Mesenchymal stem cell (in vitro differentiated cells and primary cell): ENCODE data around the gene PANX3.

Source experiments
- DNase-seq: peaks from one replicate; pipeline ENCODE4 v3.0.0-alpha.2; 2013
- H2AFZ ChIP-seq: one replicate; pipeline ENCODE4 v1.6.1; 2013; ENCODE audit warnings: low read depth, mild to moderate bottlenecking, control low read depth, inconsistent platforms, low read length, moderate library complexity
- H2AK5ac ChIP-seq: 2 replicates; pipeline ENCODE4 v1.6.1; 2013; ENCODE audit warnings: low read length, moderate library complexity, mild to moderate bottlenecking, inconsistent platforms; ENCODE audit not compliant: severe bottlenecking
- H2BK120ac ChIP-seq: one replicate; pipeline ENCODE4 v1.6.1; 2013; ENCODE audit warnings: low read depth, mild to moderate bottlenecking, inconsistent platforms, low read length, moderate library complexity
- H2BK12ac ChIP-seq, 2 experiments: one replicate each; pipeline ENCODE4 v1.6.1; 2013; ENCODE audit warnings: inconsistent platforms in 2 of 2, low read length in 2 of 2, mild to moderate bottlenecking in 2 of 2, moderate library complexity in 2 of 2, control low read depth in 1 of 2
- H2BK15ac ChIP-seq: one replicate; pipeline ENCODE4 v1.6.1; 2013; ENCODE audit warnings: mild to moderate bottlenecking, low read depth, inconsistent platforms; ENCODE audit not compliant: poor library complexity, severe bottlenecking
- H2BK5ac ChIP-seq: 2 replicates; pipeline ENCODE4 v1.6.1; 2013; ENCODE audit warnings: low read depth, mild to moderate bottlenecking, low read length, control low read depth, inconsistent platforms; ENCODE audit not compliant: poor library complexity, severe bottlenecking
- H3K14ac ChIP-seq, 2 experiments: one replicate each; pipeline ENCODE4 v1.6.1; 2013; ENCODE audit warnings: inconsistent platforms in 2 of 2, low read length in 2 of 2, control low read depth in 1 of 2, mild to moderate bottlenecking in 1 of 2, moderate library complexity in 1 of 2
- H3K18ac ChIP-seq, 2 experiments: one replicate each; pipeline ENCODE4 v1.6.1; 2013; ENCODE audit warnings: inconsistent platforms in 2 of 2, low read length in 2 of 2, control low read depth in 1 of 2, low read depth in 1 of 2, mild to moderate bottlenecking in 1 of 2
- H3K23ac ChIP-seq, 2 experiments: one replicate each; pipeline ENCODE4 v1.6.1; 2013; ENCODE audit warnings: inconsistent platforms in 2 of 2, low read length in 2 of 2, mild to moderate bottlenecking in 2 of 2, moderate library complexity in 2 of 2, control low read depth in 1 of 2
- H3K27ac ChIP-seq: 2 replicates; pipeline ENCODE4 v1.5.1; 2013; ENCODE audit warnings: mild to moderate bottlenecking, moderate library complexity, low read length, control low read depth, inconsistent platforms; ENCODE audit not compliant: poor library complexity, severe bottlenecking
- H3K27me3 ChIP-seq, 2 experiments: 2 replicates each; pipeline versions ENCODE4 v1.6.1 to v1.7.0; 2013; ENCODE audit warnings: low read length in 2 of 2, mild to moderate bottlenecking in 2 of 2, moderate library complexity in 2 of 2, control low read depth in 1 of 2, inconsistent platforms in 1 of 2; ENCODE audit not compliant: control insufficient read depth in 1 of 2, insufficient read depth in 1 of 2
- H3K36me3 ChIP-seq, 2 experiments: 2 replicates each; pipeline versions ENCODE4 v1.6.1 to v1.7.0; 2013; ENCODE audit warnings: low read length in 2 of 2, control low read depth in 1 of 2, inconsistent platforms in 1 of 2, low read depth in 1 of 2, mild to moderate bottlenecking in 1 of 2; ENCODE audit not compliant: insufficient read depth in 2 of 2, control insufficient read depth in 1 of 2
- H3K4ac ChIP-seq, 2 experiments: one replicate each; pipeline ENCODE4 v1.6.1; 2013; ENCODE audit warnings: inconsistent platforms in 2 of 2, low read length in 2 of 2, mild to moderate bottlenecking in 2 of 2, moderate library complexity in 2 of 2, control low read depth in 1 of 2, low read depth in 1 of 2
- H3K4me1 ChIP-seq: 2 replicates; pipeline ENCODE4 v1.6.1; 2013; ENCODE audit warnings: low read depth, low read length, control low read depth; ENCODE audit not compliant: control insufficient read depth, insufficient read depth
- H3K4me2 ChIP-seq: 2 replicates; pipeline ENCODE4 v1.6.1; 2013; ENCODE audit warnings: low read length, mild to moderate bottlenecking, inconsistent platforms; ENCODE audit not compliant: poor library complexity, severe bottlenecking
- H3K4me3 ChIP-seq, 2 experiments: 2 replicates each; pipeline versions ENCODE4 v1.5.1 to v1.7.0; 2013; ENCODE audit warnings: low read length in 2 of 2, mild to moderate bottlenecking in 2 of 2, control low read depth in 1 of 2, low read depth in 1 of 2; ENCODE audit not compliant: insufficient read depth in 1 of 2
- H3K79me1 ChIP-seq: replicated peaks from 2 replicates; pipeline ENCODE4 v1.6.1; 2013; ENCODE audit warnings: mild to moderate bottlenecking, control low read depth, low read length, inconsistent platforms; ENCODE audit not compliant: poor library complexity, severe bottlenecking
- H3K9ac ChIP-seq: 2 replicates; pipeline ENCODE4 v1.7.0; 2013; ENCODE audit warnings: mild to moderate bottlenecking, low read length, moderate library complexity
- H3K9me3 ChIP-seq: 2 replicates; pipeline ENCODE4 v1.7.0; 2013; ENCODE audit warnings: mild to moderate bottlenecking, low read length; ENCODE audit not compliant: control insufficient read depth
- H4K8ac ChIP-seq: one replicate; pipeline ENCODE4 v1.6.1; 2013; ENCODE audit warnings: inconsistent platforms, mild to moderate bottlenecking, low read length, moderate library complexity
- H4K91ac ChIP-seq: one replicate; pipeline ENCODE4 v1.6.1; 2013; ENCODE audit warnings: mild to moderate bottlenecking, low read length, inconsistent platforms
- WGBS: methylation state at CpG from one replicate; pipeline ENCODE4 v1.1.7; 2013; ENCODE audit warnings: mixed read lengths; 5-methylcytosine and 5-hydroxymethylcytosine counted together

Gene PANX3

GRCh38 chr11:124657904-124658303 lies 46.7 kb downstream of the PANX3 start:
- H3K14ac ChIP-seq: no peak overlapping the region
- H2BK120ac ChIP-seq: no peak overlapping the region
- H2BK5ac ChIP-seq: no peak overlapping the region
- no peak overlapping the region for H3K4me3 ChIP-seq
- H2AK5ac ChIP-seq: no peak overlapping the region
- no peak overlapping the region for H2BK15ac ChIP-seq
- no peak overlapping the region for H3K4me2 ChIP-seq
- 48% methylated on average over 3 of the region's 5 CpGs for WGBS
- peaks cover 0 to 8% of the 10 kb centered on the region in 2 experiments for H3K36me3 ChIP-seq
- H3K4ac ChIP-seq: no peak overlapping the region
- no peak overlapping the region for H3K9ac ChIP-seq
- no peak overlapping the region for H2BK12ac ChIP-seq
- H3K23ac ChIP-seq: no peak overlapping the region
- H3K9me3 ChIP-seq: no peaks in the 10 kb centered on the region
- DNase-seq: no peak
- no peak overlapping the region for H3K18ac ChIP-seq
- no peak overlapping the region for H4K91ac ChIP-seq
- H3K27ac ChIP-seq: no peak overlapping the region
- H3K4me1 ChIP-seq: peaks cover 4% of the 10 kb centered on the region
- H2AFZ ChIP-seq: no peak overlapping the region
- peaks cover 0 to 14% of the 10 kb centered on the region in 2 experiments for H3K27me3 ChIP-seq
- H4K8ac ChIP-seq: no peak overlapping the region
- no peaks in the 10 kb centered on the region for H3K79me1 ChIP-seq

GRCh38 chr11:124658501-124658900 lies 47.3 kb downstream of the PANX3 start:
- peaks cover 4% of the 10 kb centered on the region for H3K4me1 ChIP-seq
- 96% methylated on average over 2 of the region's 3 CpGs for WGBS

GRCh38 chr11:124658986-124659385 lies 47.8 kb downstream of the PANX3 start:
- WGBS: 88% methylated on average over 1 of the region's 1 CpG
- Histone ChIP-seq H3K23ac (no peak overlapping the region), H2BK120ac (no peak overlapping the region), H3K27ac (no peak overlapping the region), H3K36me3 (peaks cover 0 to 5% of the 10 kb centered on the region in 2 experiments), H2BK12ac (no peak overlapping the region), H2BK15ac (no peak overlapping the region), H3K9me3 (no peaks in the 10 kb centered on the region), H3K4me3 (no peak overlapping the region), H3K79me1 (no peaks in the 10 kb centered on the region), H2BK5ac (no peak overlapping the region), H3K18ac (no peak overlapping the region), H2AFZ (no peak overlapping the region), H3K4me1 (peaks cover 4% of the 10 kb centered on the region), H4K8ac (no peak overlapping the region), H3K27me3 (peaks cover 0 to 14% of the 10 kb centered on the region in 2 experiments), H3K14ac (no peak overlapping the region), H3K4me2 (no peak overlapping the region), H3K9ac (no peak overlapping the region), H4K91ac (no peak overlapping the region), H2AK5ac (no peak overlapping the region), H3K4ac (no peak overlapping the region)
- no peak for DNase-seq

More at GRCh38 chr11:124658501-124658900, 47.3 kb downstream of the PANX3 start:
- H2AFZ ChIP-seq: no peak overlapping the region
- H3K23ac ChIP-seq: no peak overlapping the region
- H3K27ac ChIP-seq: no peak overlapping the region
- no peak overlapping the region for H2BK12ac ChIP-seq
- no peak overlapping the region for H3K18ac ChIP-seq
- peaks cover 0 to 5% of the 10 kb centered on the region in 2 experiments for H3K36me3 ChIP-seq
- H3K9me3 ChIP-seq: no peaks in the 10 kb centered on the region
- H2BK5ac ChIP-seq: no peak overlapping the region
- H3K27me3 ChIP-seq: peaks cover 0 to 14% of the 10 kb centered on the region in 2 experiments
- H2BK120ac ChIP-seq: no peak overlapping the region
- no peak overlapping the region for H3K4me2 ChIP-seq
- no peak overlapping the region for H3K4ac ChIP-seq
- no peak overlapping the region for H3K4me3 ChIP-seq
- no peak overlapping the region for H3K14ac ChIP-seq
- H3K79me1 ChIP-seq: no peaks in the 10 kb centered on the region
- no peak overlapping the region for H4K8ac ChIP-seq
- DNase-seq: no peak
- no peak overlapping the region for H2BK15ac ChIP-seq
- H3K9ac ChIP-seq: no peak overlapping the region
- no peak overlapping the region for H4K91ac ChIP-seq
- H2AK5ac ChIP-seq: no peak overlapping the region

- H3K14ac ChIP-seq: no peak overlapping the region
- H4K91ac ChIP-seq: no peak overlapping the region
- no peak overlapping the region for H2AFZ ChIP-seq
- no peak overlapping the region for H3K4ac ChIP-seq
- H2BK15ac ChIP-seq: no peak overlapping the region
- H3K79me1 ChIP-seq: no peaks in the 10 kb centered on the region
- peaks cover 0 to 8% of the 10 kb centered on the region in 2 experiments for H3K36me3 ChIP-seq
- H2BK120ac ChIP-seq: no peak overlapping the region
- no peak overlapping the region for H2BK12ac ChIP-seq
- H3K23ac ChIP-seq: no peak overlapping the region
- H3K9me3 ChIP-seq: no peaks in the 10 kb centered on the region
- no peak overlapping the region for H3K18ac ChIP-seq
- H3K4me3 ChIP-seq: no peak overlapping the region
- H3K4me2 ChIP-seq: no peak overlapping the region
- no peak overlapping the region for H3K9ac ChIP-seq
- DNase-seq: no peak
- no peak overlapping the region for H2BK5ac ChIP-seq
- H4K8ac ChIP-seq: no peak overlapping the region
- H3K27me3 ChIP-seq: peaks cover 0 to 14% of the 10 kb centered on the region in 2 experiments
- H3K4me1 ChIP-seq: peaks cover 4% of the 10 kb centered on the region
- H2AK5ac ChIP-seq: no peak overlapping the region
- no peak overlapping the region for H3K27ac ChIP-seq
Observed at GRCh38 chr11:124661553-124661952, 50.3 kb downstream of the PANX3 start.
